ENCODE measurements around the gene GOLGA8M. TPM values are rescaled to one million over a fixed set of nuclear protein-coding genes. Genes with fewer than 3 reads are reported as not detected.
A peak's percentile ranks its signal among the peaks of the same experiment; 100 is the strongest.
"Not testable (repeated sequence)": the region's sequence is repeated elsewhere in the genome, so short reads cannot be mapped to it uniquely, and the experiment has no call there.

The GOLGA8M gene, protein sequence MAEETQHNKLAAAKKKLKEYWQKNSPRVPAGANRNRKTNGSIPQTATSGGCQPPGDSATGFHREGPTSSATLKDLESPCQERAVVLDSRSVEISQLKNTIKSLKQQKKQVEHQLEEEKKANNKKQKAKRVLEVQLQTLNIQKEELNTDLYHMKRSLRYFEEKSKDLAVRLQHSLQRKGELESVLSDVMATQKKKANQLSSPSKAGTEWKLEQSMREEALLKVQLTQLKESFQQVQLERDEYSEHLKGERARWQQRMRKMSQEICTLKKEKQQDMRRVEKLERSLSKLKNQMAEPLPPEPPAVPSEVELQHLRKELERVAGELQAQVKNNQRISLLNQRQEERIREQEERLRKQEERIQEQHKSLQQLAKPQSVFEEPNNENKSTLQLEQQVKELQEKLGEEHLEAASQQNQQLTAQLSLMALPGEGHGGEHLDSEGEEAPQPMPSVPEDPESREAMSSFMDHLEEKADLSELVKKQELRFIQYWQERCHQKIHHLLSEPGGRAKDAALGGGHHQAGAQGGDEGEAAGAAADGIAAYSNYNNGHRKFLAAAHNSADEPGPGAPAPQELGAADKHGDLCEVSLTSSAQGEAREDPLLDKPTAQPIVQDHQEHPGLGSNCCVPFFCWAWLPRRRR
- total RNA-seq: 1 to 10 TPM in 2 of 4 donors, under 1 TPM in 1, not detected in 1; 0.26 to 5.1 (median 4.2) TPM

- H3K27me3 ChIP-seq; H3K4me3 ChIP-seq; intact Hi-C loops (cut with DNase I; ENCODE audit: low total_unique reads); H3K36me3 ChIP-seq; H3K9me3 ChIP-seq; H3K4me1 ChIP-seq; DNase-seq; H3K27ac ChIP-seq: not testable (repeated sequence)
Measured at GRCh38 chr15:28712270-28712669, at the start of gene GOLGA8M. Gene GOLGA8M (minus strand): TSS chr15:28712421. CDS start chr15:28712323, 98 bp downstream.

- H3K4me3 ChIP-seq; H3K27ac ChIP-seq; H3K27me3 ChIP-seq; H3K4me1 ChIP-seq; intact Hi-C loops (cut with DNase I; ENCODE audit: low total_unique reads); H3K9me3 ChIP-seq; H3K36me3 ChIP-seq; DNase-seq: not testable (repeated sequence)
Measured at GRCh38 chr15:28742890-28743289, 30.7 kb upstream of the GOLGA8M start.

DNA sequence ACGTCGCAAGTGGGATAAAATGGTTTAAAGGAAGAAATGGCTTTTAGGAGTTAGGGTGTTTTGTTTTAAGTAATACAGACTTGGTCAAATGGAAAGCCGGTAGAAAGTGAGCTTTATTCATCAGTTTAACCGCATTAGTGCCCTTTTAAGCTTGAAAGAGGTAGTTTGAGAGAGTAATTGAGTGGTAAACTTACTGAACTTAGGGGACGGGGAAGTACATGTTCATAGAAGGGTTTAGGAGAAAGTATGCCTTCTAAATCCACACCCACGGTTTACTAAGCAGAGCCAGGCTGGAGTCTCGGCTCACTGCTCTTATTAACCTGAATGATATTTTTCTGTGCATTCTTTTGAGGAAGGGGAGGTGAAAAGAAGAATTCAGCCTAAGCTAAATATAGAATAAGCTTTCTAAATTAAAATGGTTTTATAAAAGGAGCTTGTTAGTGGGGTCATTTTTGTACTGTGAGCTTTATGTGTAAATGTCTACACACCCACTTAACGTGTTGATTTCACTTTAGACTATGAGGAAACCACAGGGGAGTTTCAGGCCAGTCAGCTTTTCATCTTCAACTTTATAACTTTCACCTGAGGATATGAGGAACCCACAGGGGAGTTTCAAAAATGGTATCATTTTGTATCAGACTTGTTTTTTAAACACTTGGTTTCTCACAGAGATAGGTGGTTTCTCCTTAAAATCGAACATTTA lies 26.5 kb upstream of the GOLGA8M start:
- H3K27ac ChIP-seq: peak overlapping the region; percentile 72 to 86
- not testable (repeated sequence) for H3K27me3 ChIP-seq

DNA sequence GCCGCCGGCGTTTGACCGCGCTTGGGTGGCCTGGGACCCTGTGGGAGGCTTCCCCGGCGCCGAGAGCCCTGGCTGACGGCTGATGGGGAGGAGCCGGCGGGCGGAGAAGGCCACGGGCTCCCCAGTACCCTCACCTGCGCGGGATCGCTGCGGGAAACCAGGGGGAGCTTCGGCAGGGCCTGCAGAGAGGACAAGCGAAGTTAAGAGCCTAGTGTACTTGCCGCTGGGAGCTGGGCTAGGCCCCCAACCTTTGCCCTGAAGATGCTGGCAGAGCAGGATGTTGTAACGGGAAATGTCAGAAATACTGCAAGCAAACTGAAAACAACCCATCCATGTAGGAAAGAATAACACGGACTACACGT lies 26.0 kb upstream of the GOLGA8M start:
- H3K27me3 ChIP-seq; intact Hi-C loops (cut with DNase I; ENCODE audit: low total_unique reads); DNase-seq: not testable (repeated sequence)

More for the DNA sequence above, 26.5 kb upstream of the GOLGA8M start:
- H3K9me3 ChIP-seq; H3K4me1 ChIP-seq; intact Hi-C loops (cut with DNase I; ENCODE audit: low total_unique reads); H3K36me3 ChIP-seq; DNase-seq: not testable (repeated sequence)
- peak overlapping the region in 1 of 2 donors; percentile 28 for H3K4me3 ChIP-seq

GRCh38 chr15:28737521-28738199 lies 25.4 kb upstream of the GOLGA8M start:
- intact Hi-C loops (cut with DNase I; ENCODE audit: low total_unique reads): not testable (repeated sequence)
- DNase-seq: peak in 1 of 2 donors; percentile 47

More for the DNA sequence above, 26.0 kb upstream of the GOLGA8M start:
- not testable (repeated sequence) for H3K9me3 ChIP-seq, H3K36me3 ChIP-seq, H3K4me1 ChIP-seq
- H3K27ac ChIP-seq: peak overlapping the region; percentile 92 to 96
- peak overlapping the region in 1 of 2 donors; percentile 54 for H3K4me3 ChIP-seq

DNA sequence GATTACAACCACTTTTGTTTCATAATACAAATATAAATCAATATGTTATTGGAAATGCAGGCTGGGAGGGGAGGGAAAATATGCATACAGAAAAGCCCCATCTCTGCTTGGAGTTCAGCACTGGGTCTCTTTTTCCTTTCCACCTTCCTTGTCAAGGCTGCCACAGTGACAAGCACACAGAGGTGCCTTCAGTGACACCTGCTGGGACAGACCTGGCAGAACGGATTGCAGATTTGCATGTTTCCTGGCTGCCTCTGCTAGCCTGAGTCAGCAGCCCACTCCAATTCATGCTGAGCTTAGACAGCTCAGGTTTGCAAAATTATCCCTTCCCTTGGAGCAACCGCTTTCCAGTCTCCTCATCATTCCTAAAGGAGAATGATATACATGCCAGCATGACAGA lies 15.8 kb upstream of the GOLGA8M start:
- H3K27ac ChIP-seq; intact Hi-C loops (cut with DNase I; ENCODE audit: low total_unique reads); H3K27me3 ChIP-seq; H3K9me3 ChIP-seq; H3K36me3 ChIP-seq; H3K4me3 ChIP-seq; DNase-seq; H3K4me1 ChIP-seq: not testable (repeated sequence)

More at GRCh38 chr15:28737521-28738199, 25.4 kb upstream of the GOLGA8M start:
- H3K9me3 ChIP-seq, H3K36me3 ChIP-seq, H3K27me3 ChIP-seq, H3K4me1 ChIP-seq: not testable (repeated sequence)
- H3K27ac ChIP-seq: peak overlapping the region; percentile 92 to 96
- peak in 1 of 2 donors; percentile 21 for TF ChIP-seq POLR2A (IDR thresholded peaks at IDR 0.05)
- peak overlapping the region; percentile 27 to 54 for H3K4me3 ChIP-seq

- H3K27ac ChIP-seq; H3K27me3 ChIP-seq; intact Hi-C loops (cut with DNase I; ENCODE audit: low total_unique reads); DNase-seq; H3K4me1 ChIP-seq; H3K36me3 ChIP-seq; H3K4me3 ChIP-seq; H3K9me3 ChIP-seq: not testable (repeated sequence)
Measured at GRCh38 chr15:28727026-28727425, 14.8 kb upstream of the GOLGA8M start.

DNA sequence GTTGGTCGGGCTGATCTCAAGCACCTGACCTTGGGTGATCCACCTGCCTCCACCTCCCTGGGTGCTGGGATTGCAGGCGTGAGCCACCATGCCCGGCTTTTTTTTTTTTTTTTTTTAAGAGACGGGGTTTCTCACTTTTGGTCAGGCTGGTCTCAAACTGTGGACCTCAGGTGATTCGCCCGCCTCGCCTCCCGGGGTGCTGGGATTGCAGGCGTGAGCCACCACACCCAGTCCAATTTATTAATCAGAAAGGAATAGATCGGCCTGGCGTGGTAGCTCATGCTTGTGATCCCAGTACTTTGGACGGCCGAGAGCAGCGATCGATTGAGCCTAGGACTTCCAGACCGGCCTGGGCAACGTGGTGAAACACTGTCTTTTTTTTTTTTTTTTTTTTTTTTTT lies 13.9 kb upstream of the GOLGA8M start:
- no peak for DNase-seq
- TF ChIP-seq POLR2A (IDR thresholded peaks at IDR 0.05): no peak
- TF ChIP-seq, protein P1, sequence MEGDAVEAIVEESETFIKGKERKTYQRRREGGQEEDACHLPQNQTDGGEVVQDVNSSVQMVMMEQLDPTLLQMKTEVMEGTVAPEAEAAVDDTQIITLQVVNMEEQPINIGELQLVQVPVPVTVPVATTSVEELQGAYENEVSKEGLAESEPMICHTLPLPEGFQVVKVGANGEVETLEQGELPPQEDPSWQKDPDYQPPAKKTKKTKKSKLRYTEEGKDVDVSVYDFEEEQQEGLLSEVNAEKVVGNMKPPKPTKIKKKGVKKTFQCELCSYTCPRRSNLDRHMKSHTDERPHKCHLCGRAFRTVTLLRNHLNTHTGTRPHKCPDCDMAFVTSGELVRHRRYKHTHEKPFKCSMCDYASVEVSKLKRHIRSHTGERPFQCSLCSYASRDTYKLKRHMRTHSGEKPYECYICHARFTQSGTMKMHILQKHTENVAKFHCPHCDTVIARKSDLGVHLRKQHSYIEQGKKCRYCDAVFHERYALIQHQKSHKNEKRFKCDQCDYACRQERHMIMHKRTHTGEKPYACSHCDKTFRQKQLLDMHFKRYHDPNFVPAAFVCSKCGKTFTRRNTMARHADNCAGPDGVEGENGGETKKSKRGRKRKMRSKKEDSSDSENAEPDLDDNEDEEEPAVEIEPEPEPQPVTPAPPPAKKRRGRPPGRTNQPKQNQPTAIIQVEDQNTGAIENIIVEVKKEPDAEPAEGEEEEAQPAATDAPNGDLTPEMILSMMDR (IDR thresholded peaks at IDR 0.05): no peak
- no peaks in the 10 kb centered on the region for H3K4me1 ChIP-seq
- no peak overlapping the region for H3K4me3 ChIP-seq
- intact Hi-C loops (cut with DNase I; ENCODE audit: low total_unique reads): no loop called here
- no peaks in the 10 kb centered on the region for H3K27me3 ChIP-seq
- H3K27ac ChIP-seq: no peak overlapping the region
- no peaks in the 10 kb centered on the region for H3K36me3 ChIP-seq
- no peaks in the 10 kb centered on the region for H3K9me3 ChIP-seq

Data from uterus (tissue), 4 donors.